Spleen (tissue), 7 donors: Measurements from ENCODE around the gene METTL13.

Source experiments
- POLR2A ChIP-seq, 3 donors: fragments of 450-650 bp; IDR thresholded peaks; one replicate each; pipeline ENCODE4 v1.5.1; 2017; ENCODE audit warnings: antibody characterized with exemption in 3 of 3, mild to moderate bottlenecking in 1 of 3
- POLR2AphosphoS5 ChIP-seq, 3 donors: sonication (generic); formaldehyde crosslinking; IDR thresholded peaks; one replicate each; pipeline ENCODE4 v1.5.1; 2017; ENCODE audit warnings: antibody characterized with exemption in 3 of 3
- TF ChIP-seq, protein P1 (sequence below), 11 experiments: fragments of 200-600 bp in 7 of 11; fragments of 450-650 bp in 4 of 11; sonication (generic) in 4 of 11; IDR thresholded peaks in 8 of 11; conservative IDR thresholded peaks in 3 of 11; 1 replicate in 7 of 11; 2 replicates in 4 of 11; pipeline versions ENCODE4 v1.4.0 to v1.8.0; 2016 to 2021; ENCODE audit warnings: antibody characterized with exemption in 11 of 11, inconsistent platforms in 4 of 11, mild to moderate bottlenecking in 1 of 11
- donor health status: DM: no; HTN: no; CAD: no; lungs with moderate emphysema.
- donor health status: DM: no; HTN: no; CAD: no.
- donor health status: DM: no; HTN: no; CAD: no.

DNA sequence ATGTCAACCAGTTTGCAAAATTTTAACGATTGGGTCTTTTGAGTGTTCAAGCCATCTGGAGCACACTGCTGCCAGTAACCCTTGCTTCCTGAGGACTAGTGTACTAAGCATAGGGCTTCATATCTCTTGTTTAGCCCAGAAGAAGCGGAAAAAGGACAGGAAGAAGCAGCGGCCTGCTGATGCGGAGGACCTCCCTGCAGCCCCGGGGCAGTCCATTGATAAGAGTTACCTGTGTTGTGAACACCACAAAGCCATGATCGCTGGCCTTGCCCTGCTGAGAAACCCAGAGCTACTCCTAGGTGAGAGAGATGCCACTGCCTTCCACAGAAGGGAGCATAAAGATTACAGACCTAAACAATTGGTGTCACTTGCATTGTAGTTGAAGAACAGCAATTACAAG is 8.9 kb downstream of the METTL13 start:
- TF ChIP-seq, protein P1, sequence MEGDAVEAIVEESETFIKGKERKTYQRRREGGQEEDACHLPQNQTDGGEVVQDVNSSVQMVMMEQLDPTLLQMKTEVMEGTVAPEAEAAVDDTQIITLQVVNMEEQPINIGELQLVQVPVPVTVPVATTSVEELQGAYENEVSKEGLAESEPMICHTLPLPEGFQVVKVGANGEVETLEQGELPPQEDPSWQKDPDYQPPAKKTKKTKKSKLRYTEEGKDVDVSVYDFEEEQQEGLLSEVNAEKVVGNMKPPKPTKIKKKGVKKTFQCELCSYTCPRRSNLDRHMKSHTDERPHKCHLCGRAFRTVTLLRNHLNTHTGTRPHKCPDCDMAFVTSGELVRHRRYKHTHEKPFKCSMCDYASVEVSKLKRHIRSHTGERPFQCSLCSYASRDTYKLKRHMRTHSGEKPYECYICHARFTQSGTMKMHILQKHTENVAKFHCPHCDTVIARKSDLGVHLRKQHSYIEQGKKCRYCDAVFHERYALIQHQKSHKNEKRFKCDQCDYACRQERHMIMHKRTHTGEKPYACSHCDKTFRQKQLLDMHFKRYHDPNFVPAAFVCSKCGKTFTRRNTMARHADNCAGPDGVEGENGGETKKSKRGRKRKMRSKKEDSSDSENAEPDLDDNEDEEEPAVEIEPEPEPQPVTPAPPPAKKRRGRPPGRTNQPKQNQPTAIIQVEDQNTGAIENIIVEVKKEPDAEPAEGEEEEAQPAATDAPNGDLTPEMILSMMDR (IDR thresholded peaks at IDR 0.05 in 8 of 11, conservative IDR thresholded peaks at IDR 0.05 in 3 of 11): no peak
- no peak for TF ChIP-seq POLR2AphosphoS5 (IDR thresholded peaks at IDR 0.05)
- no peak for TF ChIP-seq POLR2A (IDR thresholded peaks at IDR 0.05)
